Upper lobe of right lung (tissue), 1 donor: ENCODE results near the gene RPP40. TPM values are rescaled to one million over a fixed set of nuclear protein-coding genes. Genes with fewer than 3 reads are reported as not detected.

Experiments
- ATAC-seq: fragments of 200-7000 bp; cut with Tn5 transposase; one replicate; pipeline ENCODE4 v1.9.1; 2020; ENCODE audit warnings: mild to moderate bottlenecking, moderate library complexity
- DNase-seq: peaks from one replicate; pipeline ENCODE4 v3.0.0-alpha.2; 2020
- H3K27ac ChIP-seq: fragments of 200-600 bp; one replicate; pipeline ENCODE4 v1.8.0; 2022
- H3K27me3 ChIP-seq: fragments of 200-600 bp; one replicate; pipeline ENCODE4 v1.8.0; 2022; ENCODE audit warnings: mild to moderate bottlenecking
- H3K36me3 ChIP-seq: fragments of 200-600 bp; one replicate; pipeline ENCODE4 v1.8.0; 2022
- H3K4me1 ChIP-seq: fragments of 200-600 bp; one replicate; pipeline ENCODE4 v1.8.0; 2022
- H3K4me3 ChIP-seq: fragments of 200-600 bp; one replicate; pipeline ENCODE4 v1.8.0; 2022; ENCODE audit warnings: mild to moderate bottlenecking
- H3K9me3 ChIP-seq: fragments of 200-600 bp; one replicate; pipeline ENCODE4 v1.8.0; 2022
- intact Hi-C: fragments of 100-400 bp; cut with DNase I; formaldehyde crosslinking; loops from one replicate; pipeline ENCODE4 v1.11.0; 2022
- total RNA-seq: library from RNA; stranded (reverse); fragmentation: NEBNext Ultra II Directional; extraction: Animal tissue kit (Norgen Biotek cat#: 25700); gene quantifications from one replicate; pipeline ENCODE4 v1.2.1, GENCODE V29; 2021
- TF ChIP-seq, protein P1 (sequence below): fragments of 200-600 bp; IDR thresholded peaks from one replicate; pipeline ENCODE4 v1.8.0; 2022; ENCODE audit warnings: antibody characterized with exemption
- donor health status: DM: no; HTN: yes; CAD: no; lungs with severe emphysema.

RPP40 gene
- total RNA-seq, 1 donor from 2014 or later, result 5.2 TPM

DNA sequence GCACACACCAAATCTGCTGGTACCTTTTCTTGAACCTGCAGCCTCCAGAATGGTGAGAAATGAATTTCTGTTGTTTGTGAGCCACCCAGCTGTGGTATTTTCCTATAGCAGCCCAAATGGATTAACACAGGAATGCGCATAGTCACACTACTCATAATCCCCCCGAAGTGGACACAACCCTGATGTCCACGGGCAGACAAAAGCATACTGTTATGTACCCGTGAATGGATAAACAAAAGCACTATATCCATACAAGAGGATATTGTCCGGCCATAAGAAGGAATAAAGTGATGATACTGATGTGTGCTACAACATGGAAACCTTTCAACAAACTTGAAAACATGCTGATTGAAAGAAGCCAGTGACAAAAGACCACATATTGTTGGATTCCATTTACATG lies 25.1 kb upstream of the RPP40 start:
- peaks cover 9% of the 10 kb centered on the region for H3K4me1 ChIP-seq
- no peak overlapping the region for H3K4me3 ChIP-seq
- no peaks in the 10 kb centered on the region for H3K9me3 ChIP-seq
- H3K36me3 ChIP-seq, result no peaks in the 10 kb centered on the region
- TF ChIP-seq, protein P1, sequence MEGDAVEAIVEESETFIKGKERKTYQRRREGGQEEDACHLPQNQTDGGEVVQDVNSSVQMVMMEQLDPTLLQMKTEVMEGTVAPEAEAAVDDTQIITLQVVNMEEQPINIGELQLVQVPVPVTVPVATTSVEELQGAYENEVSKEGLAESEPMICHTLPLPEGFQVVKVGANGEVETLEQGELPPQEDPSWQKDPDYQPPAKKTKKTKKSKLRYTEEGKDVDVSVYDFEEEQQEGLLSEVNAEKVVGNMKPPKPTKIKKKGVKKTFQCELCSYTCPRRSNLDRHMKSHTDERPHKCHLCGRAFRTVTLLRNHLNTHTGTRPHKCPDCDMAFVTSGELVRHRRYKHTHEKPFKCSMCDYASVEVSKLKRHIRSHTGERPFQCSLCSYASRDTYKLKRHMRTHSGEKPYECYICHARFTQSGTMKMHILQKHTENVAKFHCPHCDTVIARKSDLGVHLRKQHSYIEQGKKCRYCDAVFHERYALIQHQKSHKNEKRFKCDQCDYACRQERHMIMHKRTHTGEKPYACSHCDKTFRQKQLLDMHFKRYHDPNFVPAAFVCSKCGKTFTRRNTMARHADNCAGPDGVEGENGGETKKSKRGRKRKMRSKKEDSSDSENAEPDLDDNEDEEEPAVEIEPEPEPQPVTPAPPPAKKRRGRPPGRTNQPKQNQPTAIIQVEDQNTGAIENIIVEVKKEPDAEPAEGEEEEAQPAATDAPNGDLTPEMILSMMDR, result no peak
- no peaks in the 10 kb centered on the region for H3K27me3 ChIP-seq
- DNase-seq (no peak), ATAC-seq (no peak)
- intact Hi-C loops, result no loop called here
- no peak overlapping the region for H3K27ac ChIP-seq

DNA sequence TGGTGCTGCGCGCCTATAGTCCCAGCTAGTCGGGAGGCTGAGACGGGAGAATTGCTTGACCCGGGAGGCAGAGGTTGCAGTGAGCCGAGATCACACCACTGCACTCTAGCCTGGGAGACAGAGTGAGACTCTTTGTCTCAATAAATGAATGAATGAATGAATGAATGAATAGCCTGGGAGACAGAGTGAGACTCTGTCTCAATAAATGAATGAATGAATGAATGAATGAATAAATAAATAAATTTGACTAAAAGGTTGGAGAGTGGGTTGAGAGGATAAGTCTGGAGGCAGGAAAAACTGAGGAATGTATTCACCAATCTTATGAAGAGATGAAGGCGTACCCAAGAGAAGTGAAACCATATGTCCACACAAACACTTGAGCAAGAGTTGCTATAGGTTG lies 24.5 kb upstream of the RPP40 start:
- no peak overlapping the region for H3K27ac ChIP-seq
- no peak for DNase-seq
- no peak overlapping the region for H3K4me3 ChIP-seq
- intact Hi-C loops, result no loop called here
- no peaks in the 10 kb centered on the region for H3K36me3 ChIP-seq
- TF ChIP-seq, protein P1, result no peak
- H3K9me3 ChIP-seq, result no peaks in the 10 kb centered on the region
- H3K27me3 ChIP-seq, result no peaks in the 10 kb centered on the region
- ATAC-seq, result no peak
- peaks cover 9% of the 10 kb centered on the region for H3K4me1 ChIP-seq

DNA sequence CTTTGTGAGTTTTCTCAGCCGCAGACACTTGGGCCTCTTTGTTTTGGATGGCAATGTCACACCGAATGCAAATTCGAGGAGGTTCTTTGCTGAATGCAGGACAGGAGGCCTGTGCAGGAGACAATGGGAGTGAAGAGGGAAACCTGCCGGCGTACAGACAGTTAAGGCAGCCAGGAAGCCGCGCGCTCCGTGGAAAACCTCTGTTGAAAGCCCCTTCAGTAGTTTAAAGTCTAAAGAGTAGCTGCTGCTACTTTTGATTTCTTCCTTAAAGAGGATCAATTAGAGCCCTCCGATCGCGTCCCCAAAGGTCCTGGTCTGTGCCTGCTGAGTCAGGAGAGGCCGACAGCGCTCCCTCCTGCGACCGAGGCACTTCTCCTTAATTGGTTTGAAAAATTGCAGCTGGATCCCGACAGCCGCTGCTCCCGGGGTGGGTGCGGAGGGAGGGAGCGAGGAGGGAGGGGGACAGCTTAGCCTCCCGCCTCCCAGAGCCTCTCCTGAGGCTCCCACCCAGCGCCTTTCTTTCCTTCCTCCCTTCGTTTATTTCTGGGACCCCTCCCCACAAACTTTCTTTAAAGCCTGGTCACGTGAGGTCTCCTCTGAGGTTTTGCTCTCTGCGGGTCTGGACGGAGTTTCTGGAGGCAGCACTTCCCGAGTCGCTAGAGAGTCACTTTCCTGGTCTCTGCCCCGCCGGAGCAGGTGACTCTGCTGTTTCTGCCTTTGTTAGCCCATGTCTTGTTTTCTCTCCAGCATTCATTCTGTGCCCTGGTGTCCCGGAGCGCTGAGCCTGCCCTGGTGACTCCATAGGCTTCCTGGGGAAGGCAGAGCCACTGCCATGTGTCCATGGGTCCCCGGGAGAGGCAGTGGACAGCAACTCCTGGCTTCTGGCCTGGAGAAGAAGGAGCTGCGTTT lies 22.3 kb upstream of the RPP40 start:
- intact Hi-C loops, result no loop called here
- H3K9me3 ChIP-seq, result no peaks in the 10 kb centered on the region
- H3K27ac ChIP-seq, result peak overlapping the region; percentile 39

DNA sequence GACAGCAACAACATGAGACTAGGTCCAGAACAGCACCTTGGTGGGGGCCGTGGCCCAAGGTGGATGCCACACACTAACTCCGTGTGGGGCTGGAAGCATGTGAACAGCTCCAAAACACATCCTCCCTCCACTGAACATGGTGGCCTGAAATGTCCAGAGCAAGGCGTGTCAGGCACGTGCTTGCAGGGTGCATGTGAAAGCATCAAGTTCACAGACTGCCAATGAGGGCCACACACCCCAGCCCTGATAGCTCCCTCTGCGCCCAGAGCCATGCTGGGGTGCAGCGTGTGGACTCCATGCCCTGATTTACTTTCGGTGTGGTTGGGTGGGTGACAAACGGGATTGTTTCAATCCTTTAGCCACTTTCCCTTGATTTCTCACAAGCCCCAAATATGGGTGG lies 20.1 kb upstream of the RPP40 start:
- TF ChIP-seq, protein P1, result no peak
- Histone ChIP-seq H3K9me3 (no peaks in the 10 kb centered on the region), H3K4me3 (no peak overlapping the region), H3K4me1 (peaks cover 9% of the 10 kb centered on the region), H3K27ac (no peak overlapping the region), H3K36me3 (no peaks in the 10 kb centered on the region), H3K27me3 (no peaks in the 10 kb centered on the region)
- intact Hi-C loops, result no loop called here
- ATAC-seq (no peak), DNase-seq (no peak)

More for the DNA sequence above, 22.3 kb upstream of the RPP40 start:
- Histone ChIP-seq H3K4me1 (peaks cover 9% of the 10 kb centered on the region), H3K36me3 (no peaks in the 10 kb centered on the region), H3K27me3 (no peaks in the 10 kb centered on the region), H3K4me3 (peak overlapping the region; percentile 58)
- TF ChIP-seq, protein P1, result peak; percentile 19
- DNase-seq, result peak; percentile 72
- ATAC-seq, result peak; percentile 74

DNA sequence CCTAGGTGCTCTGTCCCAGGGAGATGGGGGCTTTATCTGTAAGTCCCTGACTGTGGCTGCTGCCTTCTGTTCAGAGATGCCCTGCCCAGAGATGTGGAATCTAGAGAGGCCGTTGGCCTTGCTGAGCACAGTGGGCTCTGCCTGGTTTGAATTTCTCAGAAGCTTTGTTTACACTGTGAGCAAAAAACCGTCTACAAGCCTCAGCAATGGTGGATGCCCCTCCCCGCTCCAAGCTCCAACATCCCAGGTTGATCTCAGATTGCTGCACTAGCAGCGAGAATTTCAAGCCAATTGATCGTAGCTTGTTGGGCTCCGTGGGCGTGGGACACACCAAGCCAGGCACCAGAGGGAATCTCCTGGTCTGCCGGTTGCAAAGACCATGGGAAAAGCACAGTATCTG lies 16.3 kb upstream of the RPP40 start:
- ATAC-seq, result no peak
- no peaks in the 10 kb centered on the region for H3K4me1 ChIP-seq
- TF ChIP-seq, protein P1, result no peak
- no peak overlapping the region for H3K27ac ChIP-seq
- no peaks in the 10 kb centered on the region for H3K9me3 ChIP-seq
- intact Hi-C loops, result no loop called here
- no peak overlapping the region for H3K4me3 ChIP-seq
- H3K36me3 ChIP-seq, result no peaks in the 10 kb centered on the region
- no peak for DNase-seq
- H3K27me3 ChIP-seq, result no peaks in the 10 kb centered on the region
